ENCODE data around the gene KCNE4.

GRCh38 chr2:223081789-223082188 lies 29.8 kb downstream of the KCNE4 start:
- TF ChIP-seq, protein P1, sequence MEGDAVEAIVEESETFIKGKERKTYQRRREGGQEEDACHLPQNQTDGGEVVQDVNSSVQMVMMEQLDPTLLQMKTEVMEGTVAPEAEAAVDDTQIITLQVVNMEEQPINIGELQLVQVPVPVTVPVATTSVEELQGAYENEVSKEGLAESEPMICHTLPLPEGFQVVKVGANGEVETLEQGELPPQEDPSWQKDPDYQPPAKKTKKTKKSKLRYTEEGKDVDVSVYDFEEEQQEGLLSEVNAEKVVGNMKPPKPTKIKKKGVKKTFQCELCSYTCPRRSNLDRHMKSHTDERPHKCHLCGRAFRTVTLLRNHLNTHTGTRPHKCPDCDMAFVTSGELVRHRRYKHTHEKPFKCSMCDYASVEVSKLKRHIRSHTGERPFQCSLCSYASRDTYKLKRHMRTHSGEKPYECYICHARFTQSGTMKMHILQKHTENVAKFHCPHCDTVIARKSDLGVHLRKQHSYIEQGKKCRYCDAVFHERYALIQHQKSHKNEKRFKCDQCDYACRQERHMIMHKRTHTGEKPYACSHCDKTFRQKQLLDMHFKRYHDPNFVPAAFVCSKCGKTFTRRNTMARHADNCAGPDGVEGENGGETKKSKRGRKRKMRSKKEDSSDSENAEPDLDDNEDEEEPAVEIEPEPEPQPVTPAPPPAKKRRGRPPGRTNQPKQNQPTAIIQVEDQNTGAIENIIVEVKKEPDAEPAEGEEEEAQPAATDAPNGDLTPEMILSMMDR (IDR thresholded peaks at IDR 0.05 in 4 of 5, conservative IDR thresholded peaks at IDR 0.05 in 1 of 5), result no peak
- TF ChIP-seq POLR2A (IDR thresholded peaks at IDR 0.05), result no peak
